ENCODE data around the gene WDR1.

The WDR1 gene

DNA sequence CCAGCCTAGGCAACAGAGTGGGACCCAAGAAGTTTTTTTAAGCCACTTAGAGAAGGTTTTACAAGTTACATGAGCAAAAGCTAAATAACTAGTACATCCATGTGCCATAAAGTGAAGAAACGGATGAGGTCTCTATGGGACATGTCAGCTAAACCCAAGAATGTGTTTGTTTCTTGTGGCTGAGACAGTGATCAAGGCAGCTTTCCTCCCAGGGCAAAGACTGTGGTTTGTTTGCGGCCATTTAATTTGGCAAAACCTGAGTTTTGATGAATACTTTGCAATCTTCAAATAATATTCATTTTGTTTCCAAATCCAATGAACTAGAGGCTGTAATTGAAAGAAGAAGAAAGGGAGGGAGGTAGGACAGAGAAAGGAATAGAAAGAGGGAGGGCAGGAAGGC is 50.4 kb downstream of the WDR1 start:
- DNase-seq: no peak

DNA sequence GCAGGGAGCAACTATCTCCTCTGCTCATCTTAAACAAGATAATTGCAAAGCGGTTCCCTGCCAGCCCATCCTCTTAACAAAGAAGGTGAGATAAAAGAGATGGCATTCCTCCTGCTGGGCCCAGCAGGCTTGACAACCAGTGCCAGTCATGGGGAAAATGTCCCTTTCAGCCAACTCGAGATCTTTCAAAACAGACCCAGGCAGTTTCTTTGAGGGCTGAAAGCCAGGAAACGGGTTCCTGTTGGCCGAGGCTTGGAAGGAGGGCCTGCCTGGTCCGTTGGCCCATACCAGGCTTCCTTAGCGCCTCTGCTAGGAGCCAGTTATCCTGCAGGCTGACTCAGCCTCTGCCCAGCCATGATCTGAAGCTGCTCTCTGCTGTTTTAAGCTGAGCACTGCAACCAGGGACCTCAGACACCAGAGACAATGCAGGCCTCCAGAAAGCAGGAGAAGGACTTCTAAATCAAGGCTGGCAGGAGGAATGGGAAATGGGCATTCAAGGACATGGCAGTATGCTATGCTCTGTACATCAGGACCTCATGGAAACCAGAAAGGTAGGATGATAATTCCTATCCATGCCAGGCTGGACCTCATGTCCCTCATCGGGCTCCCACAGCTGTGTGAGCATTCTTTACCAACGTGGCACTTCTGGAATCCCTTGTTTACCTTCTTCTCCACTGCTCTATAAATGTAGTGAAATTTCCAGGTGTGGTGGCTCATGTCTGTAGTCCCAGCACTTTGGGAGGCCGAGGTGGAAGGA is 52.9 kb downstream of the WDR1 start:
- DNase-seq: peak; percentile 70

DNA sequence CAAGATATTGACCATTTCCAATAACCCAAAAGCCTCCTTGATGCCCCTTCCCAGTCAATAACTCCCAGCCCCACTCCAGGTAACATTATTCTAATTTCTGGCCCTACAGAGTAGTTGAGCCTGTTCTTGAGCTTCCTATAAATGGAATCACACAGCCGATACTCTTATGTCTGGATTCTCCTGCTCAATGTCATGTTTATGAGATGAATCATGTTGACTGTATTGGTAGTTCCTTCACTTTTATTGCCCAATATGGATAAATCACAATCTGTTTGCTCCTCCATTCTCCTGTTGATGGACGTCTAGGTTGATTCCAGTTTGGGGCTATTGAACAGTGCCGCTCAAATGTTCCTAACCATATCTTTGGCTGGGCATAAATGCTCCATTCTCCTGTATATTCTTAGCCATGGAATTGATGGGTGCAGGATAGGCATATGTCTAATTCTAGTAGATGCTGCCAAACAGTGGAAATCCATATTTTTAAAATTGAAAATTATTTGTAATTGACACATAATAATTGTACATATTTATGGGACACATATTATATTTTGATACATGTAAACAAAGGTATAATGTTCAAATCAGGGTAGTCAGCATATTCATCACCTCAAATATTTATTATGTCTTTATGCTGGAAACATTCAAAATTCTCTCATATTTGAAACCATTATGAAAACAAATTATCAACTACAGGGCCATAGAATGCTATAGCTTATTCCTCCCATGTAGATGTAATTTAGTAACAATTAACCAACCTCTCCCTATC is 54.8 kb downstream of the WDR1 start:
- peak; percentile 56 for DNase-seq

DNA sequence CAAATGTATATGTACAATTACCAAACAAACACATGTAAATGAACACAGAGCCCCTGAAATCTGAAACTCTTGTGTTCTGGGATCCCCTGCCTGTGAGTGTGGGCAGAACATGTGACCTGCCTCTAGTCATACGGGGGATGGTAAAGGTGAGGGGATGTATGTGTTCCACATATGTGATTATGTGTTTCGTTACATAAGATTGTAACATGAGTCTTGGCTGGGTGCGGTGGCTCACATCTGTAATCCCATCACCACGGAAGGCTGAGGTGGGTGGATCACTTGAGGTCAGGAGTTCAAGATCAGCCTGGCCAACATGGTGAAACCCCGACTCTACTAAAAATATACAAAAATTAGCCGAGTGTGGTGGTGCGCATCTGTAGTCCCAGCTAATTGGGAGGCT is 58.2 kb downstream of the WDR1 start:
- DNase-seq: no peak

DNA sequence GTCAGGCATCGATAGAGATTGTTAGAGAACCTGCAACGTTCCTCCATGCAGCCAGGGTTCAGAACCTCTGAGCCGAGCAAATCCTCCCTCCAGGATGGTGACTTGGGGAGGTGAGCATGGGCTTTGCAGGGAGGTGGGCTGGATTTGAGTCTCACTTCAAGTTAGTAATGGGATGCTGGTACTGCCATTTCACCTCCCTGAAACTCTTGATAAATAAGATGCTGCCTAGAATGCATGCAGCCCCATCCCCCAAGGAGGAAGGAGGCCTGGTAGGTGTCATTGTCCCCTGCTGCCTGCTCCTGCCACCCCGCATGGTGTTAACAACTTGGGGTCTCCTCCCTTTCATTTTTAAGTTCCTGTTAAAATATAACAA is 59.6 kb downstream of the WDR1 start:
- no peak for DNase-seq

DNA sequence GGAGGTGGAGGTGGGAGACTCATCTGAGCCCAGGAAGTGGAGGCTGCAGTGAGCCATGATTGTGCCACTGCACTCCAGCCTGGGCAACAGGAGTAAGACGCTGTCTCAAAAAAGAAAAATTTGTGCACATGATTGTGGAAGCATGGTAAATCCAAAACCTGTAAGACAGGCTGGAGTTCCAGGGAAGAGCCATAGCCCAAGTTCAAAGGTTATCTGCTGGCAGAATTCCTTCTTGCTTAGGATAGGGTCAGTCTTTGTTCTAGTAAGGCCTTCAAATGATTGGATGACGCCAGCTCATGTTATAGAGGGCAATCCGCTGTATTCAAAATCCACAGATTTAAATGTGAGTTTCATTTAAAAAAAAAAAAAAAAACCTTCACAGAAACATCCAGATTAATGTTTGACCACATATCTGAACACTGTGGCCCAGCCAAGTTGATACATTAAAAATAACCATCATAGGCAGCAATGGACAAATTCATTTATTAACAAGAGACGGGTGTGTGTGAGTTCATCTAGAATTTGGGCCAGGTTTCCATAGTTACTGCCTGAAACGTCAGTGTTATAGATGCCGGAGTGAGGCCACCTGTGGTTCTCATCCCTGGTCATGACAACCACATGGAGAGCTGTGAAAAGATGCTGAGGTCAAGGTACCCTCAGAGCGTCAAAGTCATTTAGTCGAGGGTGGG is 60.1 kb downstream of the WDR1 start:
- no peak for DNase-seq

DNA sequence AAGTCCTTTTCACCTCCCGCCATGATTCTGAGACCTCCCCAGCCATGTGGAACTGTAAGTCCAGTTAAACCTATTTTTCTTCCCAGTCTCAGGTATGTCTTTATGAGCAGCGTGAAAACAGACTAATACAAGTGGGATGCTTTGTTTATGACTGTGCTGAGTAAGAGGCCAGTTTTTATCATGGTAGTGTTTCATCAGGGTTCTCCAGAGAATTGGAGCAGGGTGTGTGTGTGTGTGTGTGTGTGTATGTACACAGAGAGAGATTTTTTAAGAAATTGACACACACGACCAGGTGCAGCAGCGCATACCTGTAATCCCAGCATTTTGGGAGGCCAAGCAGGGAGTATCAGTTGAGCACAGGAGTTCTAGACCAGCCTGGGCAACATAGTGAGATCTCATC is 60.7 kb downstream of the WDR1 start:
- no peak for DNase-seq

DNA sequence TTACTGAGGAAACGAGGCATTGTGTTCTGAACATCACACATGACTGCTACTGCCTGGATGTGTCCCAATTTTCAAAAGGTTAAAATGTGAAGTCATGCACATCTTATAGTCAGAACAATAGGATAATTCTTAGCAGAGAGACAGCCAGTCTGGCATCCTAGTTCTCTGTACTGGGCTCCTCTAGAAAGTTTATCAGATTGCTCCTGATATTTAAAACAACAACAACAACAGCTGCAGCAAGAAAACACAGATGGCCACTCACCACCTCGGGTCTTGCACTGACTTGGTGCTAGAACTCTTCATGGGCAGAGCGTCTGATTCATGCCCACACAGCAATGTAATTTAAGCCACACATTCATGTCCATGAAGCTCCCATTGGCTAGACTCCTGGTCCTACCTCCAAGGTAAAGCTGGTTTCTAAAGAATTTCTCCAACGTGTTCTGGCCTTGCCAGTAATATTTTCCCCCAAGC is 62.0 kb downstream of the WDR1 start:
- no peak for DNase-seq

DNA sequence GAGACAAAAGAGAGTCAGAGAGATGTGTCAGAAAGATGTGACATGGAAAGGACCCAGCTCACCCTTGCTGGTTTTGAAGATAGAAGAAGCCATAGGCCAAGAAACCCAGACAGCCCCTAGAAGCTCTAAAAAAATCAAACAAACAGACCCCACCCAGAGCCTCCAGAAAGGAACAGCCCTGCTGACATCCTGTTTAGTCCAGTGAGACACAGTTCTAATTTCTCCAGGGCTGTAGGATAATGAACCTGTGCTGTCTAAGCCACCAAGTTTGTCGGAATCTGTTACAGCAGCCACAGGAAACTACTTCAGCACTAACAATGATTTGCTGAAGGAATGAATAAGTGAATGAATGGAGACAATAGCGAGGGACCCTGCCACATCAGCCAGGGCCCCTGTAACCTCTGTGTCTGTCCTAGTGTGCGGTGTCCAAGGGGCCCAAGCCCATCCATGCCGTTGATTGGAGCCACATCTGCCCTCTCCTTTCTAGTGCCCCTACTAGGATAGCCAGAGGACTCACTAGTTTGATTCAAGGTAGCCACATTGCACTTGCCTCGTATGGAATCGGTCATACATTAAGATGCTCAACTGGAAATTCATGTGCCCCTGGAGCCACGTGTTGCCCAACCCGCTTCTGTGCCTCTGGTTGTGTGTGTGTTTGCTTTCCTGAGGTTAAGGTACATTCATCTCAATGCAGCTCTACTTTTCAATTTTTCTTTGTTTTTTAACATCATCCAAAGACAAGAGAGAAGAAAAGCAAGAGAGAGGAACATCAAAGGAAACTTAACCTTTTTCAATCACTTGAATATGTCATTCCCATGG is 62.8 kb downstream of the WDR1 start:
- no peak for DNase-seq

DNA sequence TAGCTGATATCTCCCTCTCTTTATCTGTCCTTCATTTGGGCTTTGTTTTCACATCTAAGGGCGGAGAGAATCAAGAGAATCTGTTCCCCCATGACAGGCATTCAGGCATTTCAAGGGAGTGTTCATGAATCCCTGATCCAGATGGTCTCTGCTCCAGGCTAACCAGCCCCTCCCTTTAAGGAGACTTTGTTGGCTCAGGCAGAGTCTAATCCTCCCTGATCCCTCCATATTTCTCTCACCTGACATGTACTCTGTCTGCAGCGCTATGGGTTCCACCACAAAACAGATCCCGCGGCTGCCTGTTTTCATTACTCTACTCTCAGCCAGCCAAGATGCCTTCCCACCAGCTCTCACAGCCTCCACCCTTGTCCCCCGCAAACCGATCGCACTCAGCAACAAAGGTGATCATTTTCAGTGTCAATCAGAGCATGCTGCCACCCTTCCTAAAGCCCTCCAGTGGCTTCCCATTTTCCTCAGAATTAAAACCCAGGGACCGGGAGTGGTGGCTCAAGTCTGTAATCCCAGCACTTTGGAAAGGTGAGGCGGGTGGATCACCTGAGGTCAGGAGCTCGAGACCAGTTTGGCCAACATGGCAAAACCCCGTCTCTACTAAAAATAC is 65.0 kb downstream of the WDR1 start:
- DNase-seq: no peak

DNA sequence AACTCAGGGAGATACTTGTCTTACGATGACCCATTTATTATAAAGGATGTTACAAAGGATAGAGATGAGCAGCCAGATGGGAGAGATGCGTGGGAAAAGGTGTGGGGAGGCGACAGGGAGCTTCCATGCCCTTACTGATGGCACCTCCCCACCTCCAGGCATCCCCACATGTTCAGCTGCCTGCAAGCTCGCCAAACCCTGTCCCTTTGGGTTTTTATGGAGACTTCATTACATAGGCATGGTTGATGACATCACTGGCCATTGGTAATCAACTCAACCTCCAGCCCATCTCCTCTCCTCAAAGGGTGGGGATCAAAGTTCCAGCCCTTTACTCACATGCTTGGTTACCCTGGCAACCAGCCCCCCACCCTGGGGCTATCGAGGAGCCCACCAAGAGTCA is 65.9 kb downstream of the WDR1 start:
- DNase-seq: no peak

DNA sequence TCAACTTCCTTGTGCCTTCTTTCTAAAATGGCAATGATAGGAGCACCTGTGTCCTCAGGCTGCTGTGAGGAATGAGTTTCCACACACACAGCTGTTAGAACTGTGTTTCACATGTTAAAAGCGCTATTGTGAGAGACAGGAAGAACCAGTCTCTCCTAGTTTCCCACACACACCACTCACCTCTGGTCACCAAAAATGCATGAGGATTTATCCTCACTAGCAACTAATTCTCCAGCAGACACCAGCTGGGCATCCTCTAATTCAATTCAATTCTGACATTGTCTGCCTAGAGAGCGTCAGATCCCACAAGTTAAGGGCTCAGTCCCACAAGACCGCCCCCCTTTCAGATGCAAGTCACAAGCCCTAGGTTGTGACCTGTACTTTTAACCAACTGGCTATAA is 66.3 kb downstream of the WDR1 start:
- no peak for DNase-seq

DNA sequence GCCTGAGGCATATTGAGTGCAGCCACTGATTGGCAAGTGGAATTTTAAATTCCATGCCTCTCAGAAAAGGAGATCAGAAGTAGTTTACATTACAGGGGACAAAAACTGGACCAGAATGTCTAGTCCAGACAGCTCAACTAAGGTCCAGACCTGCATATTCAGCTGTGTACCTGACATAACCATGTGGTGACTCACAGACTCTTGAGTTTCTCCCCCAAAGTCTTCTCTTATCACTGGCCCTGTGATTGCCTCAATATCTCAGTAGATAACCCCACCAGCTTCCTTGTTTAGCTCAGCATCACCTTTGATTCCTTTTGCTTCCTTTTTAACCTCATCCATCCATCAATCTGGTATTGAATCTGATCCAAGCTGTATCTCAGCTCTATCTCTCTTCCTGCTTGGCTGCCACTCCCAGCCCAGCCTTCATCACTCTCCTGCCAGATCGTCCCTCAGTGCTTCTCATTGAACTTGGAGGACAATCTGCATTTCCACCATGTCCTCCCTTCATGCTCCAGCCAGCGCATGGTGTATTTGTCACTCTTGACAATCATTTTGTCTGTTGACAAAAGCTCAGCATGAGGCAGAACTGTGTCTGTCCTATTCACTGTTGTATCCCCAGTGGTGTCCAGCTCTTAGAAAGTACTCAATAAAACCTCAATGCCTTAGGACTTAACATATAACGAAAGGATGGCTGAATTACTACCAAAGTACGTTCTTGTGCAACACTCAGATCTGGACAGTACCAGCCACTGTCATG is 67.5 kb downstream of the WDR1 start:
- no peak for DNase-seq

DNA sequence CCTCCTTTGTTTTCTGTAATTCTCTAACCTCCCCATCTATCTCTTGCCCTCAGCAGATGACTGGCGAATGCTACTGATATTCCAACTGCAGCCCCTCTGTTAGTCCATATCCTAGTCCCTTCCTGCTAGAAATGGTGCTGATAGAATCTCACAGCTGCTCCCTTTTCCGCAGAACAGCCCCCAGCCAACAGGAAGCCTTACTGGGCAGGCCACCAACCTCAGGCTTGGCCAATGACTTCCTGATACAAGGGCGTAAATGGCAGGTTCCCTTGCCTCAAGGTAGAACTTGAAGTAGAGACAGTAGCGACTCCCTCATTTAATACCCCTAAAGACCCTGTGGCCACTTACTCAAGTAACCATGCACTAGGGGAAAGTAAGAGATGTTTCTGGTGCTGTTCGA is 68.6 kb downstream of the WDR1 start:
- DNase-seq: no peak

DNA sequence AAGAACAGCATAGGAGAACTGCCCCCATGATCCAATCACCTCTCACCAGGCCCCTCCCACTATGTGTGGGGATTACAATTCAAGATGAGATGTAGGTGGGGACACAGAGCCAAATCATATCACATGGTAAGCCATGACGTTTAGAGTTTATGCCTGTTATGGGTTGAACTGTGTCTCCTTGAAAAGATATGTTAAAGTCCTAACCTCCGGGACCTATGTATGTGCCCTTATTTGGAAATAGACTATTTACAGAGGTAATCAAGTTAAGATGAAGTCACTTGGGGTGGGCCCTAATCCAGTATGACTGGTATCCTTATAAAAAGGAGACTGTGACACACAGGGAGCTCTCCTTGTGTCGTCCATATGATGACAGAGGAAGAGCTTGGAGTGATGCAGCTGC is 70.1 kb downstream of the WDR1 start:
- no peak for DNase-seq

DNA sequence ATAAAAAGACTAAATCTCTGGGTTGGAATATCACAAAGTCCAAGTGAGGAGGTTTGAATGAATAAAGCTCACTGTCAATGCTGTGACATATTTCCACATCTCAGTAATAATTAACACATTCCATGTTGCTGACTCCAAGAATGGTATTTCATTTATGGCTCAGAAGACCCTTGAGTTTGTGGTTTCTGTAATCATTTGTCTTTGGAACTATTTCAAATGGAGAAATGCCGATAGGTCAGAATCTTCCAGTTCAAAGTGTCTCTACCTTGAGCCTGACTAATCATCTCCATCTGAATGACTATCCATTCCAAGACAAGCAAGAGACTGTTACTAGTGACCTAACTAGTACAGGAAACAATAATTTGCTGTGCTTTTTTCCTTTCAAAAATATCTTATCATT is 71.1 kb downstream of the WDR1 start:
- peak; percentile 91 for DNase-seq

DNA sequence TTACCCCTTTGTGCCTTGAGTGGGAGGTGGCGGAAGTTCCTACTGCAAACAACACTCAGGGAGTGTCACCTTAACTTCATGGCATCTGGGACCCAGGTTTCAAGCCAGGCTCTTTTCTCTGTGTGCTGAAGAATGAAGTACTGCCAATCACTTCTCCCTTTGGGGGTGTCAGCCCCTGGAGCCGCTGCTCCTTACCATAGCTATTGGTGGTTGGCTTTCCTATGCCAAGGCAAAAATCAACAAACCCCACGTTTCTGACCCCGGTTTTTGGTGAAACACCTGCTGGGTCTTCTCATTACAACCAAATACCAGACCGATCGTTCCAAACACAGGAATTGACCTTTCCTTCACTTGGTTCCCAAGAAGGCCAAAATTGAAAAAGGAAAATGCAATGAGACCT is 75.6 kb downstream of the WDR1 start:
- DNase-seq: no peak

DNA sequence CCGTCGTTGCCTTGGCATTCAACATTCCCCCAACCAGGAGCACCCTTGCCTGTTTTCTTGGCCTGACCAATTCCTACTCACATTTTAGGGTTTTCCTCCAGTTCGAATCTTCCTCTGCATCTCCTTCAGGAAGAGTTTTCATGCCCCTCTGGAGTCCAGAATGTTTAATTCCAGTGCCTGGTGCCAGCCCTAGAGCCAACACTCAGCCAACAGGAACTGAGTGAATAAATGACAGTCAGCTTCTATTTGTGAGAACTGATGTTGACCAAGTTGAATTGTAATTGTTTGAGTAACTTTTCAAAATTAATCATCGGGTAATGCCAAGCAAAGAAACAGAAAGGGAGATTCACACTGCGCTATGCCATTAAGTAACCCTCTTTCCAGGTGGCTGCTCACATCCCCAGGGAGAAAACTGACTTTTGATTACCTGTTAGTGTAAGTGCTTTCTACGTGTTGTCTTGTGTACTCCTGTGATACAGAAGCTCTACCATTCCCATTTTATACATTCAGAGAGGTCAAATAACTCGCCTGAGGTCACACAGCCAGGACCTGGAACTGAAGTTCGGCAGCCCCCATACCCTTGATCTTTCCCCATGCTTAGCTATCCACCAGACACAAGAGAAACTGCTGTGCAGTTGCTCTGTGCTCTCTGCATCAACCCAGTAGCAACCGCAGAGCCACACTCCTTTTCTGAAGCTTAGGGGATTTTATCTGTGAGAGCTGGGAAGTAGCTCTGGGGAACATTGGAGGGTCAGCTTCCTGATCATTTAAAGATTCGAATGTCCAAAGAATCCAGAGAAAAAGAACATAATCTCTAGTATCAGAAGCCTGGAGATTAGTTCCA is 76.3 kb downstream of the WDR1 start:
- DNase-seq: no peak

DNA sequence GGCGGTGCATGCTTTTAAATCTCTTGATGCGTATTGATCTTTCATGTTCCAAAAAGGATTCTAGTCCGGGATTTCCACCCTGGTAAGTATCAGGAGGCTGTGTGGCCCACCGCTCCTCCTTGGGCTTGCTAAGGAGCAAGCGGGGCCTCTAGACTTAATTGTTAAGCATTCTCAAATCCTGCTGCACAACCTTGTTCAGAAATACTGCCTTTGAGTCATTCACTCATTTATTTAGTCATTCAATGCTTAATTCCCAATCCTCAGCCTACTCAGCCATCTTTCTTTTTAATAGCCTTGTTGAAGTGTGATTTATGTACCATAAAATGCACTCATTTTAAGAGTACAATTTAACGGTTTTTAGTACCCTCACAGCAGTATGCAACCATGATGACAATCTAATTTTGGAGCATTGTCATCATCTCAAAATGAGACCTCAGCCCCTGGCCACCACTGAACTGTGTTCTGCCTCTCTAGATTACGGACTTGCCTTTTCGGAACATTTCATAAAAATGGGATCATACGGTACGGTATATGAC is 79.7 kb downstream of the WDR1 start:
- no peak for DNase-seq

DNA sequence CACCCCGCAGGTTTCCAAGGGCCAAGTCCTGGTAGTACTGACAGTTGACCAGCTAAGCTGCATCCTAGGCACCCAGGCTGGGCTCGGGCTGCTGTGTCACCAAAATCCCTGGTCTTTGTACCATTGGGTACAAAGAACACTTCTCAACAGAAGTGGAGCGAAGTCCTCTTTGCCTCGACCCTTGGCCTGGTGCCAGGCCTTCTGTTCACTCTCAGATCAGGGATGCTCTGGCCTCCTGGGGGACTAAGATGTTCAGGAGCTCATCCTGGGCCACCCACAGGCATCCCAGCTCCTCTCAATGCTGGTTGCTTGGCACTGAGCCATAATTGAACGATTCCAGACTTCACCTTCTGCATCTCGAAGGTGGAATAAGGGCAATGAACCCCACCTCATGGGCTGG is 81.5 kb downstream of the WDR1 start:
- no peak for DNase-seq
